SU-DHL-6 (cell line): ENCODE data around the gene TCF12.

Source experiments
- EZH2phosphoT487 ChIP-seq: fragments of 200-600 bp; sonication (generic), shearing (Covaris generic); conservative IDR thresholded peaks from 2 replicates; pipeline ENCODE4 v1.6.1; 2018; ENCODE audit warnings: mild to moderate bottlenecking, antibody characterized with exemption, low read length, moderate library complexity, mixed read lengths
- TF ChIP-seq, protein P1 (sequence below): fragments of 200-600 bp; sonication (generic); IDR thresholded peaks from one replicate; pipeline ENCODE4 v1.5.1; 2017; ENCODE audit warnings: antibody characterized with exemption, mild to moderate bottlenecking, low read length, moderate library complexity; ENCODE audit not compliant: insufficient read depth, poor library complexity, severe bottlenecking

DNA sequence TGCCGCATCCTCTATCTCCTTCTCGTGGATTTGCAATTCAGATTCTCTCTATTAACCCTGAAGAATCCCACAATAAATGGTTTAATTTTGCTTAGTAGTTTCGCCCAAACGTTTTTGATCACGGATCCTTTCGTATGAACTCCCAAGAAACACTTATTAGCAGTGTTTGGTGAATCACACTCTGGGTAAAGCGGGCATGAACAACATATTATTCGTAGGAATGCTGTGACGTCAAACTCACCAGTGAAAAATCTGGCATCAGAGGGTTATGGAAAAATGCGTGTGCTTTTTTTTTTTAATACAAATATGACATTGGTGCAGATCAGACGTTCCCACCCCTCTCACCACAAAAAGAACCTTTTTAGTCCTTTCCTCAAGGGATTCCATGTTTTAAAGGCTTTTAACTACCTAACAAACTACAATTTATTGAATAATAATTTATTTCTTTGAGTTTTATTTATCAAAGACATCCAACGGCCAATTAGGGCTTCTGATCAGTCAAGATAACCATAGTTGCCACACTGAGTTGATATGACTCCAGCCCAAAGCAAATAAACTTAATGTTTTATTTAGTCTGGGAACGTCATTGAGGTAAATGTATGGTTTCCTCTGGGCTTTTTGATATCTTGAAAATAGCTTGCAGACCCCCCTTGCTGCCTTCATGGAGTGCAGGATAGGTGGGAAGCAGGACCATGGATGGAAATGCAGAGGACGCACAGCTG, 412.3 kb downstream of the TCF12 start:
- TF ChIP-seq, protein P1, sequence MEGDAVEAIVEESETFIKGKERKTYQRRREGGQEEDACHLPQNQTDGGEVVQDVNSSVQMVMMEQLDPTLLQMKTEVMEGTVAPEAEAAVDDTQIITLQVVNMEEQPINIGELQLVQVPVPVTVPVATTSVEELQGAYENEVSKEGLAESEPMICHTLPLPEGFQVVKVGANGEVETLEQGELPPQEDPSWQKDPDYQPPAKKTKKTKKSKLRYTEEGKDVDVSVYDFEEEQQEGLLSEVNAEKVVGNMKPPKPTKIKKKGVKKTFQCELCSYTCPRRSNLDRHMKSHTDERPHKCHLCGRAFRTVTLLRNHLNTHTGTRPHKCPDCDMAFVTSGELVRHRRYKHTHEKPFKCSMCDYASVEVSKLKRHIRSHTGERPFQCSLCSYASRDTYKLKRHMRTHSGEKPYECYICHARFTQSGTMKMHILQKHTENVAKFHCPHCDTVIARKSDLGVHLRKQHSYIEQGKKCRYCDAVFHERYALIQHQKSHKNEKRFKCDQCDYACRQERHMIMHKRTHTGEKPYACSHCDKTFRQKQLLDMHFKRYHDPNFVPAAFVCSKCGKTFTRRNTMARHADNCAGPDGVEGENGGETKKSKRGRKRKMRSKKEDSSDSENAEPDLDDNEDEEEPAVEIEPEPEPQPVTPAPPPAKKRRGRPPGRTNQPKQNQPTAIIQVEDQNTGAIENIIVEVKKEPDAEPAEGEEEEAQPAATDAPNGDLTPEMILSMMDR: no peak
- no peak for TF ChIP-seq EZH2phosphoT487
